Activated naive CD4-positive, alpha-beta T cell (primary cell): ENCODE measurements around the gene LRSAM1.

Experiments
- DNase-seq, 4 experiments: peaks; one replicate each; lab custom pipeline; 2025; lab: John Stamatoyannopoulos, UW

The LRSAM1 gene

DNA sequence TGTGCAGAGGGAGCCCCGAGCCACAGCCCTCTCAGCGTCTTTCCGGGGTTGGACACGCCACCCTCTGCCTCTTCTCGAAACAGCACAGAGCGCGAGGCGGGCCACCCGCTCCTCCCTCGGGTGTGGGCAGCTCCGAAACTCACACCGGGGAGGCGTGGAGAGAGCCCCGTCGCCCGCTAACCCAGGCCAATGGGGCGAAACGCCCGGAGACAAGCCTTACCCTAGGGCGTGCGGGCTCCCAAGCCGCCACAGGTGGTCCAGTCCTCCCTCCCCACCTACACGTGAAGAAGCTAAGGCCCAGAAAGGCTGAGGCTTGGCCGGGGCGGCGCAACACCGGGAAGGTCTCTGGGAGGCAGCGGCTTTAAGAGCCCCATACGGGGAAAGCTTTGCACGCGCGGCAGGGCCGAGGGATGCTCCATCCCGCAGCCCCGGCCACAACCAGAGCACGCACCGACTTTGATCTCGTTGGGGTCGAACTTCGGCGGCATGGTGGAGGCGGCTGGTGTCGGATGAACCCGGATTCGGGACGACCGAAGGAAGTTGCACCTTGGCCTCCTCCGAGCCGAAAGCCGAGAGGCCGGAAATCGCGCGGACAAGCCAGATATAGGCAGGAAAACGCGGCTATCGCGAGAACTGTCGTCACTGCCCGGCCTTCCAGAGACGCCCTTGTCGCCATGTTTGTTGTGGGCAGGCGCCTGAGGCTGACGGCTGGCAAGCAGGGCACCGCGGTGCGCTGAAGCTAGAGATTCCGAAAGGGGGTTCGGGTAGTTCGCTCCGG, at the start of gene LRSAM1, which contains the start of gene RPL12:
Gene LRSAM1, plus strand, starts transcription at position 681 of the 778 bp plus-strand sequence. CDS start 3,018 bp downstream, outside the sequence.
Gene RPL12, minus strand, starts transcription at position 577 of the 778 bp plus-strand sequence. Its CDS starts 89 bp downstream, at position 488.
- DNase-seq: peak; percentile 98 to 100 (median 99)

DNA sequence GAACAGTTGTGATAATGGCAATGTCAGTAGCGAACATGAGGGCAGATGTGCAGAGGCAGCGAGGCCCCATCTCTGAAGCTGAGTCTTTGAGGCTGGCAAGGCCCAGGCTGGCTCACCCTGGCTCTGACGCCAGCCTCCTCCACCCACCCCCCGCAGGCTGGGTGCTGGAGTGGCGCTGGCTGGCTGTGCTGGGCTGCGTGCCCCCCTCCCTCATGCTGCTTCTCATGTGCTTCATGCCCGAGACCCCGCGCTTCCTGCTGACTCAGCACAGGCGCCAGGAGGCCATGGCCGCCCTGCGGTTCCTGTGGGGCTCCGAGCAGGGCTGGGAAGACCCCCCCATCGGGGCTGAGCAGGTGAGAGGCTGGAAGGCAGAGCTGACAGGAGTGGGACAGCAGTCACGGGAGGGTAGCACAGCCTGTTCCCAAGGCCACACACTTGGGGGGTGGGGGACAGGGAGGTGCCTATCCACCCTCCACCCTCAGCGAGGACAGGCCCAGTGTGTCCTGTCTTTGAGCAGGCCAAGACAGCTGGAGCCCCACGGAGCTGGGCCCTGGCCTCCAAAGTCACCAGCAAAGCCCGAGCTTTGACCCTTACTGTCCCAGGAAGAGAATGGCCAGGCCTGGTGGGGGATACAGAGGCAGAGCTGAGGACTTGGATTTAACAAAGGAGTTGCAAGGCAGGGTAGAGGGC, 48.8 kb upstream of the LRSAM1 start:
- DNase-seq: no peak

GRCh38 chr9:127403507-127404192, 47.7 kb upstream of the LRSAM1 start:
- no peak for DNase-seq

- no peak for DNase-seq
These were observed 46.7 kb upstream of the LRSAM1 start for GRCh38 chr9:127404631-127405030.

GRCh38 chr9:127405344-127406125, 45.8 kb upstream of the LRSAM1 start:
- DNase-seq: no peak

GRCh38 chr9:127406799-127407491, 44.4 kb upstream of the LRSAM1 start:
- no peak for DNase-seq

GRCh38 chr9:127407492-127407843, 43.8 kb upstream of the LRSAM1 start:
- no peak for DNase-seq

DNA sequence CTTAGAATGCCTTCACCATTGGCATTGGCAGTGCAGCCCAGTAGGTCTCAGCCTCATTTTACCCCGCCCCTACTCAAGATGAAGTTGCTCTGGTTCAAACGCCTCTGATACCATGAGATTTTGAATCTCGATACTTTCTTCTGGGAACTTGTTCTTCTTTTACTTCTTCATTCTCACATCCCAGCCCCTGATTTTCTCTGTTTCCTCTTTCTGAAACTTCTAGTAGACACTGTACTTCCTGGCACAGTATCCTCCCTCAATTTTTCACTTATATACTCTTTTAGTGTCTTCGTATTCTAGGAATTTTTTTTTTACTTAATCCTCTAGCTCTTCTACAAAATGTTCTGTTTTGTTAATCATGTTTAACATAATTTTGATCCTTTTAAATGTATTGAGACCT, 40.2 kb upstream of the LRSAM1 start:
- DNase-seq: no peak

GRCh38 chr9:127415141-127415540, 36.2 kb upstream of the LRSAM1 start:
- DNase-seq: no peak

- DNase-seq: no peak
These were observed 35.7 kb upstream of the LRSAM1 start for GRCh38 chr9:127415657-127416056.

GRCh38 chr9:127417131-127418036, 33.9 kb upstream of the LRSAM1 start:
- DNase-seq: no peak

GRCh38 chr9:127418037-127418471, 33.3 kb upstream of the LRSAM1 start:
- peak in 1 of 4 experiments; percentile 25 for DNase-seq

GRCh38 chr9:127419348-127419747, 32.0 kb upstream of the LRSAM1 start:
- no peak for DNase-seq

DNA sequence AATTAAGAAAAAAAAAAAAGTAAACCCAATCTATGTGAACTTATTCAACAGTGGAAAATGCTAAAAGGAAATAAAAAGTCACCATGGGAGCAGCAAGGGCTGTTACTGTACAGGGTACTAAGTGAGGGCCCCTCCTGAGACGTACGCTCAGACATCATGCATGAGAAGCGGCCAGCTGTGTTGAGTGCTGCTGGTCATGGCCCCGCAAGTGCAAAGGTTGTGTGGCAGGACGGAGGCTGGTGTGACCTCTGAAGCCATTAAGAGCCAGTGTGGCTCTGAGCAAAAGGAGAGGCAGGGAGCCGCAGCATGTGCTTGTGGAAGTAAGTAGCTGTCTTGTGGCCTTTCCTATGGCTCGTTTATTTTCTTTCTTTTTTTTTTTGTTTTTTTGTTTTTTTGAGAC, 30.3 kb upstream of the LRSAM1 start:
- DNase-seq: no peak

DNA sequence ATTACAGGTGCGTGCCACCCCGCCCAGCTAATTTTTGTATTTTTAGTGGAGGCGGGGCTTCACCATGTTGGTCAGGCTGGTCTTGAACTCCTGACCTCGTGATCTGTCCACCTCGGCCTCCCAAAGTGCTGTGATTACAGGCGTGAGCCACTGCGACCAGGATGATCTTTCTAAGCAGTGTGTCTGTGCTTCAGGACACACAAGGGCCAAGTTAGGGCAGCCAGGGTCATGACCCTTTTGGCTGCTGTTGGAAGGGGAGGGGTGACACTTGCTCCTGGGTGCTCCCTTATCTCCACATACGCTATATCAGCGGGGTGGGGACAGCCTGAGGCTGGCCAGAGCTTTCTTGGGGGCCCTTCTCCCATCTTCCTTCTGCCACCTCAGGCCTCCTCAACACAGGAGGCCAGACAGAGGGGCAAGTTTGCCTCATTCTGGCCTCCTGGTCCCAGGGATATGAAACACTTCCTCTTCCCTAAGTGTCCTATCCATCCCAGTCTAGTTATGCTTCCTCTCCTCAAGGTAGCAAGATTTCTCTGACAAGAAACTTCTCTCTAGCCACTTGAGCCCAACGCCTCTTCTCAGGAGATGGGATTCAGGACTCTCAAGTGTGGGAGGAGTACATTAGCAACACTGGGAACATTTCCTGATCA, 29.1 kb upstream of the LRSAM1 start:
- DNase-seq: no peak

DNA sequence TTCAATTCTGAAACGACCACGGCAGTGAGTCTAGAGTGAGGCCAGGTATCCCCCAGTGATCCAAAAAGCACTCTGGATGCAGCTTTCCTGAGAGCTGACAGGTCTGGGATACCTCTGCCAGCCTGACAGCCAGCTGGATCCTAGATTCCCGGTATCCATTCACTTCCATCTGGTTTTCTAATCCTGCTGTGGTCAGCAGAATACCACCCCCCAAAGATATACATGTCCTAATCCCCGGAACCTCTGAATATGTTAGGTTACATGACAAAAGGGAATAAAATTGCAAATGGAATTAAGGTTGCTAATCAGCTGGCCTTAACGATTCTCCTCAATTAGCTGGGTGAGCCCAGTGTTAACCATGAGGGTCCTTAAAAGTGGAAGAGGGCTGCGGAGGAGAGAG, 28.5 kb upstream of the LRSAM1 start:
- no peak for DNase-seq

- DNase-seq: no peak
These were observed 27.8 kb upstream of the LRSAM1 start for GRCh38 chr9:127423476-127423933.

DNA sequence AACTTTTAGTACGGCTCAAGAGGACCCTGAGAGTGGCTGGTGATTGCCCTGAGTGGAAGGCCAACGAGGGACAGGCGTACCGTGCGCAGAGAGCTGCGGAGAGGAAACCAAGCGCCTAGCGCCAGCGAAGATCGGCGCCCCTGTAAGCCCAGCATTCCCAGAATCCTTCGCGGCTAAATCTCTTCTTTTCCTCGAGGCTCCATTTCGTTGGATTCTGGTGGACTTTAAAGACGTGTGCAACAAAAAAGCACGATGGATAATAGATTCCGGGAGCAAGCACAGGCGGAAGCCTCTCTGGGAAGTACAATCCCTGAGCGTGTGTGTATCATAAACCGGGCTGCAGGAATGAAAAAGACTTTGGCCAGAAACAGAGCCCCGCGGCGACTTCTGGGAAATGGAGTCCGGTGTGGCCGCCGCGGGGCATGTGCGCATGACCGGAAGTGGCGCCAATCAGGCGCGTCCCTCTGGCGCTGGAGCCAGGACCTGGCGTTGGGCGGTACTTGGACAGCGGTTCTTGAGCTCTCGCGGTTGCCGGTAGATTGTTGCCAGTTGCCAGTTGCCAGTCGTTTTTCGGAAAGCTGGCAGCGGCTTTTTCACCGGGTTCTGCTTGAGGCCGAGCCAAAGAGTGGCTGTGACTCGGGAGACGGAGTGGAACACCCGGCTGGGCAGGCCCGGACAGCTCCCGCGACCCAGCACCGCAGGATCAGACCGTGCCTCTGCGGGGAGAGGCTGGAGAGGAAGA, 27.2 kb upstream of the LRSAM1 start, which contains the start of gene ZNF79:
Gene ZNF79, plus strand, starts transcription at position 449 of the 742 bp plus-strand sequence. CDS start 406 bp downstream, outside the sequence.
- peak; percentile 73 to 85 (median 80) for DNase-seq

- peak in 2 of 4 experiments; percentile 39 to 45 for DNase-seq
These were observed 26.7 kb upstream of the LRSAM1 start for GRCh38 chr9:127424676-127424999.
